ENCODE data around the gene TRAPPC10. TPM values are rescaled to one million over a fixed set of nuclear protein-coding genes. Genes with fewer than 3 reads are reported as not detected.

Gene TRAPPC10
- total and polyA plus RNA-seq, 2 of the 8 experiments (the other 6 are each of a cell fraction or from before 2014, with no cell fraction given) = 18.5 to 29.8 TPM

GRCh38 chr21:44062380-44062779, 50.3 kb downstream of the TRAPPC10 start:
- Histone ChIP-seq H3K36me3 (ENCODE audit: control insufficient read depth in 2 of 4, insufficient read depth in 4 of 4, low read length in 3 of 4) (peaks cover 5 to 39% (median 16%) of the 10 kb centered on the region in 4 experiments; a peak in 4 of 8 replicates), H3K14ac (ENCODE audit: insufficient read length) (no peak overlapping the region), H3K4me3 (ENCODE audit: extremely low read depth in 1 of 4, insufficient read depth in 2 of 4, low read depth in 3 of 4, low read length in 4 of 4) (no peak overlapping the region), H2AK5ac (ENCODE audit: low read depth, low read length) (no peak overlapping the region), H3K4me2 (ENCODE audit: insufficient read depth in 1 of 2, low read depth in 2 of 2, low read length in 2 of 2) (no peak overlapping the region), H2BK20ac (ENCODE audit: low read length) (no peak overlapping the region), H4K8ac (ENCODE audit: extremely low read depth, insufficient read depth, low read length) (no peak overlapping the region), H3K18ac (ENCODE audit: extremely low read depth, low read length) (no peak overlapping the region), H3K79me2 (ENCODE audit: control insufficient read depth in 1 of 2, insufficient read depth in 2 of 2, low read length in 2 of 2) (no peaks in the 10 kb centered on the region), H4K91ac (replicated peaks; ENCODE audit: insufficient read length, low read length) (no peak overlapping the region), H3K4ac (replicated peaks; ENCODE audit: insufficient read length, low read depth, low read length) (no peak overlapping the region), H3K9me3 (ENCODE audit: insufficient read depth in 2 of 2, low read depth in 1 of 2, low read length in 1 of 2) (no peaks in the 10 kb centered on the region), H3K23ac (ENCODE audit: insufficient read length) (no peak overlapping the region), H2BK120ac (replicated peaks; ENCODE audit: low read depth, low read length) (no peak overlapping the region), H3K27ac (ENCODE audit: low read depth, low read length) (no peak overlapping the region), H3K56ac (replicated peaks; ENCODE audit: insufficient read length, low read depth, low read length) (no peak overlapping the region), H2BK15ac (ENCODE audit: low read length) (no peak overlapping the region), H3K79me1 (ENCODE audit: low read depth, low read length) (peaks cover 2% of the 10 kb centered on the region; the same call in 1 of the 2 replicates), H4K5ac (ENCODE audit: insufficient read length, low read depth, low read length) (no peak overlapping the region), H3K4me1 (replicated peaks in 1 of 4; ENCODE audit: control insufficient read depth in 3 of 4, insufficient read depth in 4 of 4, low read length in 3 of 4) (no peaks in the 10 kb centered on the region), H3K27me3 (replicated peaks in 1 of 4; ENCODE audit: control insufficient read depth in 3 of 4, extremely low read depth in 1 of 4, insufficient read depth in 3 of 4, low read length in 3 of 4) (no peaks in the 10 kb centered on the region), H4K20me1 (replicated peaks in 1 of 2; ENCODE audit: control insufficient read depth in 1 of 2, insufficient read depth in 2 of 2, low read length in 2 of 2) (peaks cover 5 to 10% of the 10 kb centered on the region in 2 experiments), H2BK5ac (ENCODE audit: low read depth, low read length) (no peak overlapping the region), H2AFZ (ENCODE audit: low read length) (no peak overlapping the region), H3K23me2 (ENCODE audit: low read depth, low read length) (no peaks in the 10 kb centered on the region; the same call in 1 of the 2 replicates), H3K9ac (replicated peaks in 1 of 4; ENCODE audit: extremely low read depth in 1 of 4, low read depth in 3 of 4, low read length in 3 of 4) (no peak overlapping the region), H2BK12ac (ENCODE audit: low read depth, low read length) (no peak overlapping the region)
- FAIRE-seq (no peak), DNase-seq (ENCODE audit: low read depth in 1 of 2, low spot score in 2 of 2) (no peak)
- POLR2A ChIA-PET (ENCODE audit: partially characterized antibody) = interaction anchor here (0.7 to 1.6 kb wide), 2 partner anchors 11 to 24 kb away, joined by 3 to 4 read pairs; no protein-coding TSS in a partner anchor
- TF ChIP-seq, protein P1, sequence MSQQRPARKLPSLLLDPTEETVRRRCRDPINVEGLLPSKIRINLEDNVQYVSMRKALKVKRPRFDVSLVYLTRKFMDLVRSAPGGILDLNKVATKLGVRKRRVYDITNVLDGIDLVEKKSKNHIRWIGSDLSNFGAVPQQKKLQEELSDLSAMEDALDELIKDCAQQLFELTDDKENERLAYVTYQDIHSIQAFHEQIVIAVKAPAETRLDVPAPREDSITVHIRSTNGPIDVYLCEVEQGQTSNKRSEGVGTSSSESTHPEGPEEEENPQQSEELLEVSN (IDR thresholded peaks at IDR 0.05) = no peak
- no peak for TF ChIP-seq SIX5 (IDR thresholded peaks at IDR 0.05; ENCODE audit: low read depth, low read length)
- TF ChIP-seq POLR2A (IDR thresholded peaks at IDR 0.05; ENCODE audit: control extremely low read depth in 1 of 2, low read depth in 2 of 2, low read length in 2 of 2) = no peak
- TF ChIP-seq SRF (IDR thresholded peaks at IDR 0.05; ENCODE audit: low read depth, low read length) = no peak
- no peak for TF ChIP-seq HDAC6 (IDR thresholded peaks at IDR 0.05; ENCODE audit: low read depth, low read length)
- no peak for TF ChIP-seq RBBP5 (IDR thresholded peaks at IDR 0.05; ENCODE audit: borderline replicate concordance, low read depth, low read length)
- no peak for TF ChIP-seq RNF2 (IDR thresholded peaks at IDR 0.05; ENCODE audit: borderline replicate concordance, low read depth, low read length, missing control alignments, poor library complexity, severe bottlenecking)
- no peak for TF ChIP-seq TAF1 (IDR thresholded peaks at IDR 0.05; ENCODE audit: low read depth, low read length)
- CTCF ChIA-PET (ENCODE audit: partially characterized antibody) = interaction anchor here (1.7 kb wide), 1 partner anchor 12 kb away, joined by 6 read pairs; no protein-coding TSS in a partner anchor
- WGBS, 2 experiments (ENCODE audit: extremely low coverage in 1 of 2, insufficient coverage in 1 of 2, insufficient read length in 1 of 2, insufficient replicate concordance in 2 of 2, low coverage in 1 of 2, low lambda C conversion rate in 2 of 2, missing lambda C conversion rate in 1 of 2) = 89% methylated on average over 6 of the region's 7 CpGs; no CpG with 5 or more reads in 1 of the 2 experiments
